ENCODE results near the gene DNAJC4.

- no peak for TF ChIP-seq CTCF (conservative IDR thresholded peaks at IDR 0.05)
- no peak for TF ChIP-seq EZH2 (IDR thresholded peaks at IDR 0.05; ENCODE audit: low read depth)
These were observed 52.7 kb downstream of the DNAJC4 start for GRCh38 chr11:64283092-64283491.

Measured in PC-9 (cell line).